Lung (tissue), 12 donors: Measurements from ENCODE around the gene SPTBN1. TPM values are rescaled to one million over a fixed set of nuclear protein-coding genes. Genes with fewer than 3 reads are reported as not detected.

Experiments used
- ATAC-seq: fragments of 200-7000 bp; cut with Tn5 transposase; one replicate; pipeline ENCODE4 v1.9.1; 2020; ENCODE audit warnings: moderate number of reproducible peaks; ENCODE audit not compliant: insufficient read depth, low FRiP score
- DNase-seq, 3 donors: peaks; one replicate each; pipeline ENCODE4 v3.0.0-alpha.2; 2013 to 2017
- H3K27ac ChIP-seq, 2 donors: one replicate each; pipeline ENCODE4 v1.5.1; 2013; ENCODE audit warnings: mild to moderate bottlenecking in 2 of 2, moderate library complexity in 2 of 2, control low read depth in 1 of 2, inconsistent platforms in 1 of 2, low read depth in 1 of 2, low read length in 1 of 2
- H3K27me3 ChIP-seq, 3 donors: one replicate each; pipeline ENCODE4 v1.5.1; 2013; ENCODE audit warnings: low read length in 2 of 3; ENCODE audit not compliant: control insufficient read depth in 3 of 3, insufficient read depth in 3 of 3
- H3K36me3 ChIP-seq, 4 donors: one replicate each; pipeline ENCODE4 v1.5.1; 2013; ENCODE audit warnings: low read length in 4 of 4, mild to moderate bottlenecking in 1 of 4, moderate library complexity in 1 of 4; ENCODE audit not compliant: control insufficient read depth in 4 of 4, insufficient read depth in 4 of 4
- H3K4me1 ChIP-seq, 5 donors: one replicate each; pipeline ENCODE4 v1.5.1; 2013; ENCODE audit warnings: low read length in 5 of 5, mild to moderate bottlenecking in 2 of 5, moderate library complexity in 1 of 5; ENCODE audit not compliant: control insufficient read depth in 5 of 5, insufficient read depth in 5 of 5
- H3K4me3 ChIP-seq: one replicate; pipeline ENCODE4 v1.5.1; 2013; ENCODE audit warnings: mild to moderate bottlenecking, control low read depth, moderate library complexity
- H3K9ac ChIP-seq, 2 donors: one replicate each; pipeline ENCODE4 v1.5.1; 2013; ENCODE audit warnings: low read length in 2 of 2, control low read depth in 1 of 2; ENCODE audit not compliant: insufficient read depth in 1 of 2
- H3K9me3 ChIP-seq, 4 donors: one replicate each; pipeline ENCODE4 v1.5.1; 2013; ENCODE audit warnings: low read length in 3 of 4, mild to moderate bottlenecking in 1 of 4, moderate library complexity in 1 of 4; ENCODE audit not compliant: control insufficient read depth in 4 of 4, insufficient read depth in 3 of 4
- CTCF ChIP-seq: IDR thresholded peaks from 2 replicates; pipeline ENCODE4 v1.5.1; 2012; ENCODE audit warnings: mild to moderate bottlenecking; ENCODE audit errors: control extremely low read depth, extremely low read depth
- WGBS, 2 donors: extraction: QIAGEN DNeasy Blood & Tissue Kit; methylation state at CpG; one replicate each; pipeline ENCODE4 v1.1.7; 2013; 5-methylcytosine and 5-hydroxymethylcytosine counted together
- polyA plus RNA-seq, 2 donors: library from polyadenylated mRNA; stranded (reverse); fragments of 200-250 nt; gene quantifications; one replicate each; pipeline ENCODE4 v1.2.1, GENCODE V29; 2013
- total RNA-seq, 2 donors: library from RNA; depleted of rRNA in 1 of 2; stranded (reverse); fragments of >200 nt in 1 of 2; gene quantifications; one replicate each; pipeline ENCODE4 v1.2.1, GENCODE V29; 2014 to 2021
- donor health status: control.
- donor health status: control.
- donor health status: Bipolar disorder and iron deficiency.
- donor health status: healthy.
- donor health status: DM: yes; HTN: yes; CAD: no.

Gene SPTBN1
- total and polyA plus RNA-seq, 4 donors = 89.4 to 715 (median 275) TPM

- peaks cover 0 to 56% (median 20%) of the 10 kb centered on the region in 5 donors for H3K4me1 ChIP-seq
- 38 to 58% methylated on average over 4 of the region's 4 CpGs for WGBS, 2 donors
- ATAC-seq = no peak
- H3K4me3 ChIP-seq = no peak overlapping the region
- H3K27me3 ChIP-seq = no peaks in the 10 kb centered on the region
- H3K9ac ChIP-seq = no peak overlapping the region
- peak in 1 of 3 donors; percentile 53 for DNase-seq
- peaks cover 0 to 7% (median 0%) of the 10 kb centered on the region in 4 donors for H3K36me3 ChIP-seq
- H3K27ac ChIP-seq = peak overlapping the region in 1 of 2 donors; percentile 51
- H3K9me3 ChIP-seq = peaks cover 0 to 2% (median 0%) of the 10 kb centered on the region in 4 donors
- TF ChIP-seq CTCF = no peak
These were observed 5.1 kb downstream of the SPTBN1 start for GRCh38 chr2:54461261-54461660.

- no peak for TF ChIP-seq CTCF
- no peak overlapping the region for H3K27ac ChIP-seq
- H3K4me3 ChIP-seq = no peak overlapping the region
- H3K4me1 ChIP-seq = peaks cover 5 to 62% (median 28%) of the 10 kb centered on the region in 5 donors
- H3K36me3 ChIP-seq = peaks cover 0 to 7% (median 0%) of the 10 kb centered on the region in 4 donors
- H3K9me3 ChIP-seq = no peaks in the 10 kb centered on the region
- WGBS, 2 donors = 50 to 58% methylated on average over 2 of the region's 2 CpGs
- ATAC-seq (no peak), DNase-seq (no peak)
- H3K27me3 ChIP-seq = no peaks in the 10 kb centered on the region
- no peak overlapping the region for H3K9ac ChIP-seq
These were observed 8.2 kb downstream of the SPTBN1 start for GRCh38 chr2:54464341-54464740.

- Histone ChIP-seq H3K27ac (peak overlapping the region in 1 of 2 donors; percentile 53), H3K36me3 (peaks cover 0 to 7% (median 0%) of the 10 kb centered on the region in 4 donors), H3K27me3 (no peaks in the 10 kb centered on the region), H3K4me1 (peaks cover 9 to 62% (median 32%) of the 10 kb centered on the region in 5 donors), H3K9ac (no peak overlapping the region), H3K9me3 (no peaks in the 10 kb centered on the region), H3K4me3 (no peak overlapping the region)
- no peak for ATAC-seq
- no peak for TF ChIP-seq CTCF
- 46 to 64% methylated on average over 2 of the region's 2 CpGs for WGBS, 2 donors
- peak in 1 of 3 donors; percentile 54 for DNase-seq
These were observed 9.0 kb downstream of the SPTBN1 start for GRCh38 chr2:54465143-54465542.

- Histone ChIP-seq H3K27me3 (no peaks in the 10 kb centered on the region), H3K27ac (peak overlapping the region in 1 of 2 donors; percentile 85), H3K36me3 (peaks cover 0 to 5% (median 0%) of the 10 kb centered on the region in 4 donors), H3K4me1 (peaks cover 11 to 64% (median 37%) of the 10 kb centered on the region in 5 donors), H3K9ac (peak overlapping the region in 1 of 2 donors; percentile 36), H3K9me3 (no peaks in the 10 kb centered on the region), H3K4me3 (no peak overlapping the region)
- 28 to 73% methylated on average over 4 of the region's 4 CpGs for WGBS, 2 donors
- TF ChIP-seq CTCF = no peak
- no peak for ATAC-seq
- DNase-seq = peak; percentile 65 to 87 (median 82)
These were observed 10.7 kb downstream of the SPTBN1 start for GRCh38 chr2:54466870-54467269.
